Right lung (tissue), 5 donors: ENCODE results near the gene DPYD. TPM values are rescaled to one million over a fixed set of nuclear protein-coding genes. Genes with fewer than 3 reads are reported as not detected.

ENCODE experiments used
- DNase-seq, 2 donors: peaks; one replicate each; pipeline ENCODE4 v3.0.0-alpha.2; 2013
- polyA plus RNA-seq, 5 donors: library from polyadenylated mRNA; unstranded; fragments of 120-200 nt; gene quantifications; one replicate each; pipeline versions ENCODE4 v1.2.1 to v1.2.3, GENCODE V29; 2013; ENCODE audit warnings: inconsistent platforms in 1 of 5, low replicate concordance in 1 of 5; ENCODE audit not compliant: insufficient read length in 5 of 5, insufficient read depth in 1 of 5

Gene DPYD
- polyA plus RNA-seq, 5 donors: 19.1 to 33.5 (median 25.1) TPM

GRCh38 chr1:97632075-97632474 lies 288.8 kb downstream of the DPYD start:
- DNase-seq: peak in 1 of 2 donors; percentile 10

GRCh38 chr1:97630948-97631347 lies 289.9 kb downstream of the DPYD start:
- peak in 1 of 2 donors; percentile 12 for DNase-seq

GRCh38 chr1:97630281-97630680 lies 290.6 kb downstream of the DPYD start:
- DNase-seq: no peak

GRCh38 chr1:97623220-97623619 lies 297.6 kb downstream of the DPYD start:
- DNase-seq: no peak

- DNase-seq: no peak
These were observed 298.9 kb downstream of the DPYD start for GRCh38 chr1:97621955-97622354.

GRCh38 chr1:97619706-97620105 lies 301.1 kb downstream of the DPYD start:
- DNase-seq: no peak

- no peak for DNase-seq
These were observed 310.1 kb downstream of the DPYD start for GRCh38 chr1:97610748-97611147.

- DNase-seq: no peak
These were observed 310.7 kb downstream of the DPYD start for GRCh38 chr1:97610102-97610501.

- no peak for DNase-seq
These were observed 312.6 kb downstream of the DPYD start for GRCh38 chr1:97608272-97608671.

- peak; percentile 7 to 17 for DNase-seq
These were observed 317.1 kb downstream of the DPYD start for GRCh38 chr1:97603776-97604175.

GRCh38 chr1:97603218-97603617 lies 317.6 kb downstream of the DPYD start:
- DNase-seq: no peak

GRCh38 chr1:97599447-97599846 lies 321.4 kb downstream of the DPYD start:
- DNase-seq: no peak

GRCh38 chr1:97593192-97593591 lies 327.6 kb downstream of the DPYD start:
- DNase-seq: no peak

- DNase-seq: no peak
These were observed 332.1 kb downstream of the DPYD start for GRCh38 chr1:97588772-97589171.

GRCh38 chr1:97581614-97582051 lies 339.2 kb downstream of the DPYD start:
- DNase-seq: no peak

- DNase-seq: no peak
These were observed 343.2 kb downstream of the DPYD start for GRCh38 chr1:97577613-97578012.

- DNase-seq: no peak
These were observed 347.3 kb downstream of the DPYD start for GRCh38 chr1:97573553-97573952.

GRCh38 chr1:97572561-97572960 lies 348.3 kb downstream of the DPYD start:
- no peak for DNase-seq

- DNase-seq: no peak
These were observed 349.1 kb downstream of the DPYD start for GRCh38 chr1:97571760-97572159.

GRCh38 chr1:97570691-97571090 lies 350.1 kb downstream of the DPYD start:
- no peak for DNase-seq

GRCh38 chr1:97567000-97567749 lies 353.7 kb downstream of the DPYD start:
- DNase-seq: no peak

GRCh38 chr1:97565886-97566285 lies 354.9 kb downstream of the DPYD start:
- DNase-seq: no peak

- DNase-seq: no peak
These were observed 356.9 kb downstream of the DPYD start for GRCh38 chr1:97563926-97564325.

GRCh38 chr1:97562081-97562480 lies 358.8 kb downstream of the DPYD start:
- no peak for DNase-seq
